ENCODE results near the gene FYN. TPM values are rescaled to one million over a fixed set of nuclear protein-coding genes. Genes with fewer than 3 reads are reported as not detected.

FYN gene
- total and polyA plus RNA-seq, 10 of the 15 experiments (the other 5 are each of a cell fraction or from before 2014, with no cell fraction given): 51.4 to 247 (median 138) TPM

- CTCF ChIA-PET: interaction anchor here (1.1 to 7.7 kb wide), 11 partner anchors 16 to 331 kb away, joined by 3 to 96 read pairs (median 7); no protein-coding TSS in a partner anchor
- H3K4me3 ChIP-seq: no peak overlapping the region
- no peak overlapping the region for H2AFZ ChIP-seq (ENCODE audit: control insufficient read depth, low read depth, low read length)
- BruUV-seq (replicated peaks): no TSS peak
- H3K4me1 ChIP-seq (ENCODE audit: control insufficient read depth, insufficient read depth, low read length): peaks cover 5% of the 10 kb centered on the region; the same call in 1 of the 2 replicates
- ATAC-seq: no peak
- in situ Hi-C loops (cut with MboI): loop anchor here (25.0 kb wide), 1 partner anchor 601 kb away; no protein-coding TSS in a partner anchor
- intact Hi-C loops (cut with micrococcal nuclease; ENCODE audit: unreplicated experiment): no loop called here
- H3K36me3 ChIP-seq (ENCODE audit: control insufficient read depth in 2 of 2, insufficient read depth in 2 of 2, low read length in 1 of 2): peaks cover 14 to 20% of the 10 kb centered on the region in 2 experiments
- POLR2A ChIA-PET: no interaction called here
- 47% methylated on average over 7 of the region's 7 CpGs for WGBS (ENCODE audit: insufficient coverage, insufficient replicate concordance, low lambda C conversion rate, missing lambda C conversion rate)
- FAIRE-seq: no peak
- H3K27me3 ChIP-seq (replicated peaks in 1 of 2; ENCODE audit: control insufficient read depth in 2 of 2, insufficient read depth in 2 of 2, low read length in 1 of 2): no peaks in the 10 kb centered on the region
- RAD21 ChIA-PET (ENCODE audit: unreplicated experiment): interaction anchor here (1.4 to 5.4 kb wide), 10 partner anchors 12 to 331 kb away, joined by 3 to 46 read pairs (median 12); partner anchors contain the start of gene FYN
- no peaks in the 10 kb centered on the region for H3K79me2 ChIP-seq (ENCODE audit: control insufficient read depth, insufficient read depth, low read length)
- no peaks in the 10 kb centered on the region for H4K20me1 ChIP-seq (ENCODE audit: control insufficient read depth, insufficient read depth)
- H3K27ac ChIP-seq (ENCODE audit: control insufficient read depth, insufficient read depth): no peak overlapping the region
- SMC1A ChIA-PET (ENCODE audit: uncharacterized antibody, unreplicated experiment): interaction anchor here (1.1 to 5.0 kb wide), 18 partner anchors 12 to 331 kb away, joined by 3 to 54 read pairs (median 10); no protein-coding TSS in a partner anchor
- no peaks in the 10 kb centered on the region for H3K9me3 ChIP-seq (replicated peaks; ENCODE audit: control insufficient read depth, insufficient read depth, low read length)
- no peak overlapping the region for H3K9ac ChIP-seq (ENCODE audit: control insufficient read depth, insufficient read depth, low read length)
- no peak for DNase-seq (ENCODE audit: low read depth, low spot score)
- H3K4me2 ChIP-seq (ENCODE audit: control insufficient read depth, insufficient read depth): no peak overlapping the region
- no peak for TF ChIP-seq HSF1 (IDR thresholded peaks at IDR 0.05; ENCODE audit: low read depth, low read length)
- no peak for TF ChIP-seq ATF7 (IDR thresholded peaks at IDR 0.05; ENCODE audit: low read depth)
- no peak for TF ChIP-seq SKIL (IDR thresholded peaks at IDR 0.05; ENCODE audit: low read depth, poor library complexity, severe bottlenecking)
- TF ChIP-seq CREM (IDR thresholded peaks at IDR 0.05; ENCODE audit: low read depth): no peak
- no peak for TF ChIP-seq MTA3 (IDR thresholded peaks at IDR 0.05; ENCODE audit: borderline replicate concordance, low read length)
- TF ChIP-seq ATF2 (IDR thresholded peaks at IDR 0.05; ENCODE audit: low read length): no peak
- no peak for TF ChIP-seq MEF2A (IDR thresholded peaks at IDR 0.05; ENCODE audit: insufficient read depth, low read depth, low read length)
- no peak for TF ChIP-seq BCL11A (IDR thresholded peaks at IDR 0.05; ENCODE audit: low read depth, low read length)
- TF ChIP-seq ZBTB4 (CRISPR knock-in tag; IDR thresholded peaks at IDR 0.05): no peak
- TF ChIP-seq SIN3A (IDR thresholded peaks at IDR 0.05; ENCODE audit: low read depth, low read length): no peak
- no peak for TF ChIP-seq PRDM15 (CRISPR knock-in tag; IDR thresholded peaks at IDR 0.05)
- no peak for TF ChIP-seq TBL1XR1 (IDR thresholded peaks at IDR 0.05; ENCODE audit: low read depth, low read length)
Observed at GRCh38 chr6:111711476-111711875, 161.8 kb downstream of the FYN start.
